HG03025 (cell line): ENCODE results near the gene PRR23E.

Source experiments
- ATAC-seq: cut with Tn5 transposase; IDR thresholded peaks from one replicate; pipeline ENCODE4 v1.9.1; 2021; ENCODE audit warnings: mild to moderate bottlenecking, moderate library complexity; ENCODE audit not compliant: unreplicated experiment, low FRiP score

Gene PRR23E

DNA sequence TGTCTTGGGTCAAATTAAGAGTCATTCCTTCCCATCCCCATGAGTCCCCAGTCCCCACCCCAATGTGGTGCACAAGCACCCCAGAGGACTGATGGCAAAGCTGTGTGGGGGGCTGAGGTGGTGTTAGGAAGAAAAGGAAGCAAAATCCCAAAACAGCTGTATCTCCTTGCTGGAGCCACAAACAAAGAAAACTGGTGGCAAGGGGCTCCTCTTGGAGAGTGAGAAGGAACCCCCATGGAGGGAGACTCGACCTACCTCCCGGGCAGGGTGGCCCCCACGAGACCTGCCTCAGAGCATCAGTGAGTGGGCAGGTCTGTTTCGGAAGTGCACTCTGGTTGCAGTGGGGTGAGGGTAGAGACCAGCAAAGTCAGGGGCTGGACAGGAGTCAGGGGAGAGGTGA lies 29.2 kb downstream of the PRR23E start:
- no peak for ATAC-seq

- no peak for ATAC-seq
Observed at GRCh38 chr3:127222664-127223063, 29.7 kb downstream of the PRR23E start.

DNA sequence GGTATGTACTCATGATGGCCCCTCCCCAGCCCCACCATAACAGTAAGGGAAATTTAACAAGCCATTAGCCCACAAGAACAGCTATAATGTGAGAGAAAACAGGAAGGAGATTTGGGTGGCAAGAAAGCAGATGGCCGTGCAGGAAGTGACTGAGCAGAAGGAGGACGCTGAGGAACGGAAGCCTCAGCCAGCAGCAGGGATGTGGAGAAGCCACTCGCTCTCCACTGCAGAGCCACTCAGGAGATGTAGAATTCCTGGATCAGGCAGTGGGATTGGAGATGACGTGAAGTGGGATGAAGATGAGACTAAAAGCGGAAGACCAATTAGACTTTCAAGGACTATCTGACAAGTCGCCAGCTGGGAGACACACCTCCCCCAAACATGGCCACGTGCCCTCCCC lies 31.2 kb downstream of the PRR23E start:
- no peak for ATAC-seq

DNA sequence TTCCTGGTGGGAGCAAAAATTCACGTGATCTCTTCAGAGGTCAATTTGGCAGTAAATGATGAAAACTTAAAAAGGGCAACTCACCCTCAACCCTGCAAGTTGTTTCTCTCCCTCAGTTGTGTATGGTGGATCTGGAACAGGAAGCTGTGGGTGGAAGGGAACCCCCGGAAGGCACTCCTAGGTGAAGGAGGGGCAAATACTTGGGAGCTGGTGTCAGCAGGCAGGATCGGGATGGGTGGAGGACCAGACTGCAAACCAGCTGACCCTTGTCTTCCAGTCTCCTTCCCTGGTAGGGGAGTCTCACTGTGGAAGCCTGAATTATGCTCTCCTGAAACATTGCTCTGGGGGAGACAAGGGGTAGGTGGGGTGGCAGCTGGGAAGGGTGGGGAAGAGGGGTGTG lies 33.5 kb downstream of the PRR23E start:
- no peak for ATAC-seq

GRCh38 chr3:127226946-127227842 lies 34.3 kb downstream of the PRR23E start:
- ATAC-seq: no peak

DNA sequence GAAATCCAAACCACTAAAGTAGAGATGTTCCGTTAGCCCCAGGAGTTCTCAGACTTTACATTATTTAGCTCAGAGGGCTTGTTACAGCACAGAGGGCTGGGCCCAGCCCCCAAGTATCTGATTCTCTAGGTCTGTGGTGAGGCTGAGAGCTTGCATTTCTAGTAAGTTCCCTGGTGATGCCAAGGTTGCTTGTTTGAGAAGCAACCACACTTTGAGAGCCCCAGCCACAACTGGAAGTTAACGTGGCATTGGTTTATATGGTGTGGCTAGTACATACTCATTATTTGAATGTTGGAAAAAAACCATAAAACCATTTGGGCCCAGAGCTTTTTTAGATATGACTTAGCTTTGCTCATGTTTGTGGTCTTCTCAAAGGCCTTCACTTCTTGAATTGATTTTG lies 35.9 kb downstream of the PRR23E start:
- ATAC-seq: no peak

- ATAC-seq: no peak
Observed at GRCh38 chr3:127233371-127233770, 40.4 kb downstream of the PRR23E start.

DNA sequence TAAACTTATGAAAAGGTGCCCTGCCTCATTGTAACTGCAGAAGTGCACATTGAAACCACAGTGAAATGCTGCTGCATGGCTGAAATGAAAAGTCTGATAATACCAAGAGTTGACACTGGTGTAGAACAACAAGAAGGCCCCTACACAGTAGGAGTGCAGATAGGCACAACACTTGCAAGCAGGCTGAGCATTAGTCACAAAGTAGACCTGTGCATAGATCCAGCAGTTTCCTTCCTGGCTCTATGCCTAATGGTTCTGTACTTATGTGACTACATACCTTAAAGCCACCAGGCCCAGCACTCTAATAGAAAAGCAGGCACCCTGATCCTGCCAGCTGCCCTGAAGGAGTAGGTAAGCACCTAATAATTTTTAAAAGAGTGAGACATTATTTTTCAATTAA lies 41.8 kb downstream of the PRR23E start:
- no peak for ATAC-seq

DNA sequence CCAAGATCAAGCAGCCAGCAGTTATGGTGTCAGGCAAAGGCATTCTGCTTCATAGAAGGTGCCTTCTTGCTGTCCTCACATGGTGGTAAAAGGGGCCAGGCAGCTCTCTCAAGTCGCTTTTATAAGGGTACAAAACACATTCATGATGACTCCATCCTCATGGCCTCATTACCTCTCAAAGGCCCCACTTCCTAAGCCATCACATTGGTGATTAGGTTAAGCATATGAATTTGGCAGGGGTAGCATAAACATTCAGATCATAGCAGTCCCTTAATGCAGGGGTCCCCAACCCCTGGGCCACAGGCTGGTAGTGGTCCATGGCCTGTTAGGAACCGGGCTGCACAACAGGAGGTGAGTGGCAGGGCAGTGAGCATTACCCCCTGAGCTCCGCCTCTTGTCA lies 42.8 kb downstream of the PRR23E start:
- no peak for ATAC-seq

DNA sequence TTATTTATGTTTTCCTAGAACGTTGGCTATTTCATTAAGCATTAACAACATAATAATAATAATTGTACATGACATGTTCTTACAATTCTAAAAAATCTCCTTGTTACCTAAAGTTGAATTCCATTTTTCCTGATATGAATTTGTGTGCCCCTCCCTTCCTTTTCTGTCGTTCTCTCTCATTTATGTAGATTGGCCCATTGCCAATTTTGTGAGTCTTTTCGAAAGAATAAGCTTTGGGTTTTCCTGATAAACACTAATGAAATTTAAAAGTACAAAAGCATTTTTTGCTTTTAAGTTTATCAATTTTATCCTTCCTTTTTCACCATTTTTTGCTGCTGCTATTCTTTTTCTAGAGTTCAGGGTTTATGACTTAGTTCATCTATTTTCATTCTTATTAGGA lies 44.9 kb downstream of the PRR23E start:
- ATAC-seq: no peak

DNA sequence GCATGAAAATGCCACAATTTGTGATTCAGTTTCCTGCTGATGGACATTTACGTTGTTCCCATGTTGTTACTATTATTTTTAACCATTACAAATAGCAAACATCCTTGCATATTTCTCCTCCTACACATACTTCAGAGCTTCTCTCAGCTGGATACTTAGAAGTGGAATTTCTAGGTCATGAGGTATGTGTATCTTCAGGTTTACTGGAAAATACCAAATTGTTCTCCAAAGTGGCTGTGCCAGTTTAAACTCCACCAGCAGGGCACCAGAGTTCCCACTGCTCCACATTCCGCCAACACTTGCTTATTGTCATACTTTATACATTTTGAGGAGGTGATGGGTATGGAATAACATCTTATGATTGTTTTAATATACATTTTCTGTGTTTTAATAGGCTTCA lies 45.7 kb downstream of the PRR23E start:
- ATAC-seq: no peak

DNA sequence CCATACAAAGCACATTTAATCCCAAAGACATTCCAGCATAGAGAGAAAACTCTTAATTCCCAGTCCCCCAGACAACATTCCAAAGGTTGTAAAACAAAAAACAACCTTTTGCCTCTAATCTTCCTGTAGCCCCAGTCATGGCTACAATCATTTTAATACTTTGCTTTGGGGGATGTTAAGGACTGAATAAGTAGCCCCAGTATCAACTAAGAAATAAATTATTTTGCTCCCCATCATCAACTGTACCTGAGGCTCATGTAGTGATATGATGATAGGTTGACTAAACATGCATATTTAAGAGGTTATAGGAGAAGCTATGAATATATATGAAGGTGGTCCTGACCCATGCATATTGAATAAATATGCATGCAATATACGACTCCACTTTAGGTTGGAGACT lies 54.4 kb downstream of the PRR23E start:
- ATAC-seq: no peak
